HUES64 (cell line): ENCODE results near the gene BCAP29.
"Not testable (repeated sequence)": the region's sequence is repeated elsewhere in the genome, so short reads cannot be mapped to it uniquely, and the experiment has no call there.

ENCODE experiments used
- H3K27ac ChIP-seq: 2 replicates; pipeline ENCODE4 v1.7.0; 2013; ENCODE audit warnings: low read depth, low read length, inconsistent platforms
- H3K27me3 ChIP-seq: 2 replicates; pipeline ENCODE4 v1.6.1; 2013; ENCODE audit warnings: mild to moderate bottlenecking, low read length; ENCODE audit not compliant: insufficient read depth
- H3K36me3 ChIP-seq: 2 replicates; pipeline ENCODE4 v1.6.1; 2013; ENCODE audit warnings: mild to moderate bottlenecking, low read length; ENCODE audit not compliant: insufficient read depth
- H3K4me1 ChIP-seq: 2 replicates; pipeline ENCODE4 v1.6.1; 2013; ENCODE audit warnings: mild to moderate bottlenecking, low read length, moderate library complexity; ENCODE audit not compliant: insufficient read depth
- H3K4me3 ChIP-seq: 2 replicates; pipeline ENCODE4 v1.5.1; 2013; ENCODE audit warnings: mild to moderate bottlenecking, low read length, moderate library complexity
- H3K9ac ChIP-seq: 2 replicates; pipeline ENCODE4 v1.6.1; 2013; ENCODE audit warnings: mild to moderate bottlenecking, low read depth, low read length
- H3K9me3 ChIP-seq: 2 replicates; pipeline ENCODE4 v1.6.1; 2013; ENCODE audit warnings: low read depth, low read length; ENCODE audit not compliant: insufficient read depth
- WGBS: fragments of 150-250, 120-280 bp; methylation state at CpG from one replicate; pipeline ENCODE4 v1.1.7; 2013; ENCODE audit warnings: missing lambda C conversion rate; 5-methylcytosine and 5-hydroxymethylcytosine counted together

The BCAP29 gene

GRCh38 chr7:107628461-107629064 is 48.5 kb downstream of the BCAP29 start:
- Histone ChIP-seq H3K27ac (no peak overlapping the region), H3K4me3 (no peak overlapping the region), H3K4me1 (no peaks in the 10 kb centered on the region), H3K36me3 (no peaks in the 10 kb centered on the region), H3K9ac (no peak overlapping the region), H3K9me3 (no peaks in the 10 kb centered on the region), H3K27me3 (no peaks in the 10 kb centered on the region)
- 92% methylated on average over 8 of the region's 8 CpGs for WGBS

- no peak overlapping the region for H3K4me3 ChIP-seq
- no peaks in the 10 kb centered on the region for H3K9me3 ChIP-seq
- no peak overlapping the region for H3K27ac ChIP-seq
- H3K27me3 ChIP-seq: no peaks in the 10 kb centered on the region
- WGBS: 98% methylated on average over 8 of the region's 8 CpGs
- no peaks in the 10 kb centered on the region for H3K4me1 ChIP-seq
- no peaks in the 10 kb centered on the region for H3K36me3 ChIP-seq
- H3K9ac ChIP-seq: no peak overlapping the region
Measured at GRCh38 chr7:107630342-107630741, 50.3 kb downstream of the BCAP29 start.

- no peaks in the 10 kb centered on the region for H3K9me3 ChIP-seq
- no peak overlapping the region for H3K4me3 ChIP-seq
- H3K36me3 ChIP-seq: no peaks in the 10 kb centered on the region
- H3K4me1 ChIP-seq: no peaks in the 10 kb centered on the region
- no peak overlapping the region for H3K9ac ChIP-seq
- 93% methylated on average over 12 of the region's 12 CpGs for WGBS
- no peak overlapping the region for H3K27ac ChIP-seq
- H3K27me3 ChIP-seq: no peaks in the 10 kb centered on the region
Measured at GRCh38 chr7:107631588-107632491, 51.8 kb downstream of the BCAP29 start.

GRCh38 chr7:107632492-107632865 is 52.4 kb downstream of the BCAP29 start:
- Histone ChIP-seq H3K27me3 (no peaks in the 10 kb centered on the region), H3K36me3 (no peaks in the 10 kb centered on the region), H3K4me1 (no peaks in the 10 kb centered on the region), H3K9ac (no peak overlapping the region), H3K9me3 (no peaks in the 10 kb centered on the region), H3K4me3 (no peak overlapping the region), H3K27ac (no peak overlapping the region)
- 85% methylated on average over 2 of the region's 2 CpGs for WGBS

GRCh38 chr7:107638594-107638993 is 58.5 kb downstream of the BCAP29 start:
- 83% methylated on average over 1 of the region's 1 CpG for WGBS
- Histone ChIP-seq H3K9ac (no peak overlapping the region), H3K4me1 (no peaks in the 10 kb centered on the region), H3K4me3 (no peak overlapping the region), H3K36me3 (no peaks in the 10 kb centered on the region), H3K27me3 (no peaks in the 10 kb centered on the region), H3K9me3 (no peaks in the 10 kb centered on the region), H3K27ac (no peak overlapping the region)

GRCh38 chr7:107639070-107639469 is 59.0 kb downstream of the BCAP29 start:
- not testable (repeated sequence) for H3K27me3 ChIP-seq, H3K4me1 ChIP-seq, H3K27ac ChIP-seq, H3K9me3 ChIP-seq, H3K36me3 ChIP-seq, H3K9ac ChIP-seq, H3K4me3 ChIP-seq
- WGBS: 87% methylated on average over 2 of the region's 2 CpGs

GRCh38 chr7:107641676-107642075 is 61.6 kb downstream of the BCAP29 start:
- Histone ChIP-seq H3K36me3 (no peaks in the 10 kb centered on the region), H3K9me3 (no peaks in the 10 kb centered on the region), H3K4me1 (no peaks in the 10 kb centered on the region), H3K9ac (no peak overlapping the region), H3K27ac (no peak overlapping the region), H3K27me3 (no peaks in the 10 kb centered on the region), H3K4me3 (no peak overlapping the region)
- WGBS: 96% methylated on average over 1 of the region's 1 CpG

- no peaks in the 10 kb centered on the region for H3K9me3 ChIP-seq
- WGBS: 85% methylated on average over 3 of the region's 4 CpGs
- H3K27me3 ChIP-seq: no peaks in the 10 kb centered on the region
Measured at GRCh38 chr7:107642501-107642900, 62.5 kb downstream of the BCAP29 start.

GRCh38 chr7:107643407-107643806 is 63.4 kb downstream of the BCAP29 start:
- 60% methylated on average over 1 of the region's 1 CpG for WGBS
- H3K27me3 ChIP-seq: no peaks in the 10 kb centered on the region
- H3K27ac ChIP-seq: no peak overlapping the region
- H3K4me1 ChIP-seq: no peaks in the 10 kb centered on the region
- H3K4me3 ChIP-seq: no peak overlapping the region
- H3K9ac ChIP-seq: no peak overlapping the region
- no peaks in the 10 kb centered on the region for H3K9me3 ChIP-seq
- no peaks in the 10 kb centered on the region for H3K36me3 ChIP-seq

More at GRCh38 chr7:107642501-107642900, 62.5 kb downstream of the BCAP29 start:
- no peaks in the 10 kb centered on the region for H3K36me3 ChIP-seq
- no peaks in the 10 kb centered on the region for H3K4me1 ChIP-seq
- H3K4me3 ChIP-seq: no peak overlapping the region
- no peak overlapping the region for H3K27ac ChIP-seq
- H3K9ac ChIP-seq: no peak overlapping the region

GRCh38 chr7:107643938-107644308 is 63.9 kb downstream of the BCAP29 start:
- H3K4me3 ChIP-seq: no peak overlapping the region
- H3K27me3 ChIP-seq: no peaks in the 10 kb centered on the region
- no peak overlapping the region for H3K9ac ChIP-seq
- H3K27ac ChIP-seq: no peak overlapping the region
- WGBS: 90% methylated on average over 1 of the region's 1 CpG
- no peaks in the 10 kb centered on the region for H3K4me1 ChIP-seq
- H3K36me3 ChIP-seq: no peaks in the 10 kb centered on the region
- no peaks in the 10 kb centered on the region for H3K9me3 ChIP-seq

- 94% methylated on average over 8 of the region's 9 CpGs for WGBS
- no peak overlapping the region for H3K4me3 ChIP-seq
- no peaks in the 10 kb centered on the region for H3K4me1 ChIP-seq
- H3K36me3 ChIP-seq: no peaks in the 10 kb centered on the region
- H3K9ac ChIP-seq: no peak overlapping the region
- no peaks in the 10 kb centered on the region for H3K27me3 ChIP-seq
- no peaks in the 10 kb centered on the region for H3K9me3 ChIP-seq
- no peak overlapping the region for H3K27ac ChIP-seq
Measured at GRCh38 chr7:107644309-107644974, 64.4 kb downstream of the BCAP29 start.
